H9 (cell line): Measurements from ENCODE around the gene SMIM10. TPM values are rescaled to one million over a fixed set of nuclear protein-coding genes. Genes with fewer than 3 reads are reported as not detected.

Experiments
- DNase-seq: peaks from one replicate; pipeline ENCODE4 v3.0.0-alpha.2; 2017
- H2AFZ ChIP-seq: one replicate; pipeline ENCODE4 v1.6.1; 2013; ENCODE audit warnings: mild to moderate bottlenecking, low read length, control low read depth, moderate library complexity
- H2AK5ac ChIP-seq: 2 replicates; pipeline ENCODE4 v1.6.1; 2013; ENCODE audit warnings: low read length, control low read depth, mixed read lengths; ENCODE audit not compliant: insufficient read length
- H2BK120ac ChIP-seq: one replicate; pipeline ENCODE4 v1.6.1; 2013; ENCODE audit warnings: low read depth, mild to moderate bottlenecking, low read length, control low read depth, inconsistent platforms; ENCODE audit not compliant: poor library complexity, severe bottlenecking
- H2BK12ac ChIP-seq: 2 replicates; pipeline ENCODE4 v1.6.1; 2013; ENCODE audit warnings: low read length, control low read depth, mixed read lengths, low read depth; ENCODE audit not compliant: insufficient read length
- H2BK15ac ChIP-seq: 2 replicates; pipeline ENCODE4 v1.6.1; 2013; ENCODE audit warnings: low read depth, low read length, control low read depth
- H2BK20ac ChIP-seq: one replicate; pipeline ENCODE4 v1.6.1; 2013; ENCODE audit warnings: low read depth, mild to moderate bottlenecking, low read length, control low read depth, inconsistent platforms; ENCODE audit not compliant: poor library complexity, severe bottlenecking
- H2BK5ac ChIP-seq: 2 replicates; pipeline ENCODE4 v1.6.1; 2013; ENCODE audit warnings: low read length, control low read depth, mixed read lengths; ENCODE audit not compliant: insufficient read length
- H3K14ac ChIP-seq: 2 replicates; pipeline ENCODE4 v1.6.1; 2013; ENCODE audit warnings: low read length, control low read depth; ENCODE audit not compliant: insufficient read depth
- H3K18ac ChIP-seq: 2 replicates; pipeline ENCODE4 v1.6.1; 2013; ENCODE audit warnings: low read depth, mild to moderate bottlenecking, mixed read lengths, low read length, control low read depth; ENCODE audit not compliant: insufficient read length
- H3K23ac ChIP-seq: 2 replicates; pipeline ENCODE4 v1.6.1; 2013; ENCODE audit warnings: low read length, control low read depth, mixed read lengths, low read depth; ENCODE audit not compliant: insufficient read length
- H3K23me2 ChIP-seq: 2 replicates; pipeline ENCODE4 v1.6.1; 2013; ENCODE audit warnings: low read depth, mild to moderate bottlenecking, mixed read lengths, low read length, control low read depth; ENCODE audit not compliant: insufficient read length, poor library complexity, severe bottlenecking
- H3K27ac ChIP-seq: 2 replicates; pipeline ENCODE4 v1.5.1; 2013; ENCODE audit warnings: low read length, control low read depth, mixed read lengths, low read depth; ENCODE audit not compliant: insufficient read length
- H3K27me3 ChIP-seq: 2 replicates; pipeline ENCODE4 v1.6.1; 2013; ENCODE audit warnings: low read length, control low read depth, inconsistent platforms; ENCODE audit not compliant: insufficient read depth
- H3K4ac ChIP-seq: 2 replicates; pipeline ENCODE4 v1.6.1; 2013; ENCODE audit warnings: low read depth, mild to moderate bottlenecking, control low read depth, inconsistent platforms, low read length, moderate library complexity
- H3K4me1 ChIP-seq: 2 replicates; pipeline ENCODE4 v1.6.1; 2013; ENCODE audit warnings: low read length, control low read depth, inconsistent platforms; ENCODE audit not compliant: insufficient read depth
- H3K4me2 ChIP-seq: 2 replicates; pipeline ENCODE4 v1.6.1; 2013; ENCODE audit warnings: low read length, control low read depth, mixed read lengths; ENCODE audit not compliant: insufficient read length, insufficient read depth
- H3K56ac ChIP-seq: 2 replicates; pipeline ENCODE4 v1.6.1; 2013; ENCODE audit warnings: low read depth, mild to moderate bottlenecking, mixed read lengths, low read length, control low read depth; ENCODE audit not compliant: insufficient read length
- H3K79me1 ChIP-seq: 2 replicates; pipeline ENCODE4 v1.6.1; 2013; ENCODE audit warnings: low read depth, mild to moderate bottlenecking, moderate library complexity, low read length, control low read depth, inconsistent platforms; ENCODE audit not compliant: insufficient read depth, poor library complexity, severe bottlenecking
- H3K79me2 ChIP-seq: 2 replicates; pipeline ENCODE4 v1.6.1; 2013; ENCODE audit warnings: low read length, control low read depth, inconsistent platforms; ENCODE audit not compliant: insufficient read depth
- H3K9ac ChIP-seq: 2 replicates; pipeline ENCODE4 v1.6.1; 2013; ENCODE audit warnings: low read length, control low read depth, mixed read lengths; ENCODE audit not compliant: insufficient read length; ENCODE audit errors: extremely low read depth
- H3K9me3 ChIP-seq: one replicate; pipeline ENCODE4 v1.6.1; 2013; ENCODE audit warnings: low read depth, low read length, inconsistent platforms; ENCODE audit not compliant: control insufficient read depth
- H3T11ph ChIP-seq: one replicate; pipeline ENCODE4 v1.6.1; 2013; ENCODE audit warnings: mild to moderate bottlenecking, low read length, control low read depth, inconsistent platforms
- H4K20me1 ChIP-seq: one replicate; pipeline ENCODE4 v1.6.1; 2013; ENCODE audit not compliant: control insufficient read depth, insufficient read length, insufficient read depth
- H4K5ac ChIP-seq: 2 replicates; pipeline ENCODE4 v1.6.1; 2013; ENCODE audit warnings: low read depth, mild to moderate bottlenecking, mixed read lengths, low read length, control low read depth; ENCODE audit not compliant: insufficient read length
- H4K8ac ChIP-seq: replicated peaks from 2 replicates; pipeline ENCODE4 v1.6.1; 2013; ENCODE audit warnings: low read length, control low read depth, mixed read lengths, low read depth; ENCODE audit not compliant: insufficient read length
- H4K91ac ChIP-seq: 2 replicates; pipeline ENCODE4 v1.6.1; 2013; ENCODE audit warnings: low read depth, mild to moderate bottlenecking, moderate library complexity, mixed read lengths, low read length, control low read depth; ENCODE audit not compliant: insufficient read length
- H3K27ac Mint-ChIP-seq, 3 experiments: 2 replicates in 2 of 3; 3 replicates in 1 of 3; pipeline ENCODE4 v1.8.0; 2020 to 2021; ENCODE audit warnings: mixed read lengths in 3 of 3, mild to moderate bottlenecking in 1 of 3, moderate library complexity in 1 of 3
- H3K27me3 Mint-ChIP-seq: 2 replicates; pipeline ENCODE4 v1.8.0; 2021; ENCODE audit warnings: low read depth, mild to moderate bottlenecking, moderate library complexity, mixed read lengths
- H3K36me3 Mint-ChIP-seq, 3 experiments: 2 replicates in 2 of 3; 3 replicates in 1 of 3; pipeline ENCODE4 v1.8.0; 2020 to 2021; ENCODE audit warnings: low read depth in 3 of 3, mixed read lengths in 3 of 3; ENCODE audit not compliant: insufficient read depth in 1 of 3
- H3K4me1 Mint-ChIP-seq, 2 experiments: 2 replicates each; pipeline ENCODE4 v1.8.0; 2020; ENCODE audit warnings: mixed read lengths in 2 of 2
- H3K4me3 Mint-ChIP-seq, 2 experiments: 2 replicates in 1 of 2; 3 replicates in 1 of 2; pipeline ENCODE4 v1.8.0; 2020 to 2021; ENCODE audit warnings: mild to moderate bottlenecking in 2 of 2, mixed read lengths in 2 of 2, moderate library complexity in 1 of 2
- H3K9me3 Mint-ChIP-seq, 2 experiments: 2 replicates in 1 of 2; 3 replicates in 1 of 2; pipeline ENCODE4 v1.8.0; 2020; ENCODE audit warnings: mild to moderate bottlenecking in 2 of 2, mixed read lengths in 2 of 2, moderate library complexity in 1 of 2
- CTCF ChIP-seq: fragments of 200-600 bp; sonication (generic); conservative IDR thresholded peaks from 3 replicates; pipeline ENCODE4 v1.8.0; 2021; ENCODE audit warnings: antibody characterized with exemption, mild to moderate bottlenecking
- WGBS: extraction: QIAGEN DNeasy Blood & Tissue Kit; methylation state at CpG from one replicate; pipeline ENCODE4 v1.1.7; 2013; ENCODE audit warnings: missing lambda C conversion rate, low lambda C conversion rate, mixed read lengths; ENCODE audit not compliant: insufficient read length; ENCODE audit errors: extremely low coverage; 5-methylcytosine and 5-hydroxymethylcytosine counted together
- total RNA-seq: library from RNA; stranded (reverse); gene quantifications from 2 replicates; pipeline ENCODE4 v1.2.1, GENCODE V29; 2021

The SMIM10 gene
- total RNA-seq, 1 experiment from 2014 or later: 1.2 TPM

DNA sequence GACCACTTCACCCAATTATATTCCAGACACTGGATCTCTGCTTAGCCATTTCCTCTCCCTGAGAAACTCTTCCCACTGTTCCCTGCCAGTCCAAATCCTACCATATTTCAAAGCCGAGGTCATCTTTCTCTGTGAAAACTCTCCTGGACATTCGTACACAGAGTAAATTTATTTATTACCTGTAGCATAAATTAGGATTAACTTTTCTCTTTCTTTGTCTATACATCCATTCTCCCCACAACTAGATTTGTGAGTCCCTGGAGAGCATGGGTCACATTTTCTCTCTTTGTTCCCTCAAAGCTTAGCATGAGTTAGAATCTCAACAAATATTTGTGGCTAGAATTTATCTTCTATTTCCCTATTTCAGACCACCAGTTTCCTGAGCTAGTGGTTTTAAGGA, 27.8 kb upstream of the SMIM10 start:
- Mint-ChIP-seq H3K9me3 (peaks cover 9 to 58% of the 10 kb centered on the region in 2 experiments), H3K36me3 (peaks cover 3 to 5% (median 4%) of the 10 kb centered on the region in 3 experiments; a peak in 4 of 7 replicates), H3K27ac (no peak overlapping the region), H3K4me3 (no peak overlapping the region), H3K27me3 (no peaks in the 10 kb centered on the region; the same call in none of the 2 replicates), H3K4me1 (peaks cover 0 to 3% of the 10 kb centered on the region in 2 experiments; a peak in 1 of 4 replicates)
- Histone ChIP-seq H3K23me2 (no peaks in the 10 kb centered on the region), H2BK5ac (no peak overlapping the region), H2AFZ (no peak overlapping the region), H3K27ac (no peak overlapping the region), H4K5ac (no peak overlapping the region), H3K4ac (no peak overlapping the region), H3K23ac (no peak overlapping the region), H2BK120ac (no peak overlapping the region), H2BK12ac (no peak overlapping the region), H3K9ac (no peak overlapping the region), H3K79me1 (no peaks in the 10 kb centered on the region), H4K91ac (no peak overlapping the region), H3K4me2 (no peak overlapping the region), H4K8ac (no peak overlapping the region), H3K18ac (no peak overlapping the region), H3K79me2 (no peaks in the 10 kb centered on the region), H2BK20ac (no peak overlapping the region), H3K4me1 (no peaks in the 10 kb centered on the region), H3K9me3 (no peaks in the 10 kb centered on the region), H4K20me1 (no peaks in the 10 kb centered on the region), H3K56ac (no peak overlapping the region), H3K14ac (no peak overlapping the region), H2BK15ac (no peak overlapping the region), H2AK5ac (no peak overlapping the region), H3T11ph (no peak overlapping the region), H3K27me3 (no peaks in the 10 kb centered on the region)
- WGBS: no CpG with 5 or more reads among the region's 2 CpGs
- no peak for TF ChIP-seq CTCF
- DNase-seq: no peak
